Kidney (tissue), 14 donors: ENCODE results near the gene SPATA31C1. TPM values are rescaled to one million over a fixed set of nuclear protein-coding genes. Genes with fewer than 3 reads are reported as not detected.
A peak's percentile ranks its signal among the peaks of the same experiment; 100 is the strongest.

ENCODE experiments used
- DNase-seq, 5 donors: peaks; one replicate each; pipeline ENCODE4 v3.0.0-alpha.2; 2013 to 2020
- FAIRE-seq: peaks from 2 replicates; lab custom pipeline; 2012; peaks lifted over from hg19 to GRCh38; lab: Jason Lieb, UNC
- H3K27ac ChIP-seq, 2 donors: one replicate each; pipeline ENCODE4 v1.7.0; 2013; ENCODE audit warnings: low read depth in 2 of 2, low read length in 2 of 2, inconsistent platforms in 1 of 2
- H3K27me3 ChIP-seq: one replicate; pipeline ENCODE4 v1.7.1; 2013; ENCODE audit warnings: low read length, inconsistent platforms; ENCODE audit not compliant: control insufficient read depth, insufficient read depth
- H3K36me3 ChIP-seq, 3 donors: one replicate each; pipeline versions ENCODE4 v1.7.0 to v1.7.1; 2013; ENCODE audit warnings: low read length in 3 of 3, control low read depth in 1 of 3, inconsistent platforms in 1 of 3; ENCODE audit not compliant: insufficient read depth in 3 of 3, control insufficient read depth in 2 of 3
- H3K4me1 ChIP-seq, 3 donors: one replicate each; pipeline versions ENCODE4 v1.7.0 to v1.7.1; 2013; ENCODE audit warnings: low read length in 3 of 3, inconsistent platforms in 1 of 3, low read depth in 1 of 3; ENCODE audit not compliant: control insufficient read depth in 2 of 3, insufficient read depth in 2 of 3
- H3K4me3 ChIP-seq, 3 donors: one replicate each; pipeline versions ENCODE4 v1.7.0 to v1.8.1; 2013; ENCODE audit warnings: low read length in 3 of 3, control low read depth in 1 of 3, inconsistent platforms in 1 of 3
- H3K9ac ChIP-seq, 3 donors: one replicate each; pipeline versions ENCODE4 v1.7.0 to v1.7.1; 2013; ENCODE audit warnings: low read length in 3 of 3, control low read depth in 1 of 3, inconsistent platforms in 1 of 3
- H3K9me3 ChIP-seq, 3 donors: one replicate each; pipeline versions ENCODE4 v1.7.0 to v1.7.1; 2013; ENCODE audit warnings: low read length in 3 of 3, control low read depth in 1 of 3, inconsistent platforms in 1 of 3; ENCODE audit not compliant: control insufficient read depth in 2 of 3, insufficient read depth in 1 of 3
- intact Hi-C: fragments of 100-400 bp; cut with DNase I; formaldehyde crosslinking; loops from one replicate; pipeline ENCODE4 v1.11.1; 2022
- polyA plus RNA-seq: library from polyadenylated mRNA; stranded (reverse); fragments of 350-450 nt; fragmentation: Illumina TruSeq; extraction: RNeasy Lipid Tissue Mini Kit (QIAGEN cat#74804); gene quantifications from one replicate; pipeline ENCODE4 v1.2.3, GENCODE V29; 2014; ENCODE audit warnings: low read depth, low replicate concordance; ENCODE audit not compliant: insufficient read depth
- total RNA-seq: library from RNA; stranded (reverse); fragmentation: NEBNext Ultra II Directional; extraction: Animal tissue kit (Norgen Biotek cat#: 25700); gene quantifications from one replicate; pipeline ENCODE4 v1.2.1, GENCODE V29; 2021
- TF ChIP-seq, protein P1 (sequence below): IDR thresholded peaks from 3 replicates; pipeline ENCODE4 v1.5.1; 2012; ENCODE audit warnings: mild to moderate bottlenecking, moderate library complexity, borderline replicate concordance; ENCODE audit not compliant: insufficient read depth; ENCODE audit errors: extremely low read depth
- donor health status: control.
- donor health status: control.
- donor health status: control.
- donor health status: control.
- donor health status: control.
- donor health status: DM: yes; HTN: yes; CAD: no.
- donor health status: Normal renal cell carcinoma (clear cell type).

The SPATA31C1 gene
- total and polyA plus RNA-seq, 2 donors from 2014 or later: not detected

DNA sequence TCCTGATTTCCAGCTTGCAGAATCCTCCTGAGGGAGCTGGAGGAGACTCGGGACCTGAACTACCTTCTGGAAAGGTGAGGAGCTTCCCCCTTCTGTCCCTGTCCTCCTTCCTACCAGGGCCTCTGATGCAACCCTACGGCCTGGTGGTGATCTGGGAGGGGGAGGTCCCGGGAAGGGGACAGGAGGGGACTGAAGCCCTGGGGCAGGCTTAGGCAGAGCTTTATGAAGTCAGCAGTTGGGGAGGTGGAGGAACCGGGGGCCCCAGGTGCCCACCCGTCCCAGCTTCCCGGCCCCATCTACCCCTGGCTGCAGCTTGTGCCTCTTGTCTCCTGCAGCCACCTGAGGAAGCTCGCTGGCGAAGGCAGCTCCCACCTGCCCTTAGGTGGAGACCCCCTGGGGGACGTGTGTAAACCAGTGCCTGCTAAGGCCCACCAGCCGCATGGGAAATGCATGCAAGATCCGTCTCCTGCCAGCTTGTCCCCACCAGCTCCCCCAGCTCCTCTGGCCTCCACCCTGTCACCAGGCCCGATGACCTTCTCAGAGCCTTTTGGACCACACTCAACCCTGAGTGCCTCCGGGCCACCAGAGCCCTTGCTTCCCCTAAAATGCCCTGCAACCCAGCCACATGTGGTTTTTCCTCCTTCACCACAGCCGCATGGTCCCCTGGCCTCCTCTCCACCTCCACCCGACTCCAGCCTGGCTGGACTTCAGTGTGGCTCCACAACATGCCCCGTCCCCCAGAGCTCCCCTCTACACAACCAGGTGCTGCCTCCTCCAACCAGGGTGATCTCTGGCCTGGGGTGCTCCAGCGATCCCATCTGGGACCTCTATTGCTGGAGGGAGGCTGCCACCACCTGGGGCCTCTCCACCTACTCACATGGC lies 32.9 kb upstream of the SPATA31C1 start:
- Histone ChIP-seq H3K9ac (no peak overlapping the region), H3K27me3 (no peaks in the 10 kb centered on the region), H3K9me3 (no peaks in the 10 kb centered on the region), H3K4me1 (no peaks in the 10 kb centered on the region), H3K36me3 (no peaks in the 10 kb centered on the region), H3K4me3 (no peak overlapping the region), H3K27ac (no peak overlapping the region)
- no peak for FAIRE-seq
- TF ChIP-seq, protein P1, sequence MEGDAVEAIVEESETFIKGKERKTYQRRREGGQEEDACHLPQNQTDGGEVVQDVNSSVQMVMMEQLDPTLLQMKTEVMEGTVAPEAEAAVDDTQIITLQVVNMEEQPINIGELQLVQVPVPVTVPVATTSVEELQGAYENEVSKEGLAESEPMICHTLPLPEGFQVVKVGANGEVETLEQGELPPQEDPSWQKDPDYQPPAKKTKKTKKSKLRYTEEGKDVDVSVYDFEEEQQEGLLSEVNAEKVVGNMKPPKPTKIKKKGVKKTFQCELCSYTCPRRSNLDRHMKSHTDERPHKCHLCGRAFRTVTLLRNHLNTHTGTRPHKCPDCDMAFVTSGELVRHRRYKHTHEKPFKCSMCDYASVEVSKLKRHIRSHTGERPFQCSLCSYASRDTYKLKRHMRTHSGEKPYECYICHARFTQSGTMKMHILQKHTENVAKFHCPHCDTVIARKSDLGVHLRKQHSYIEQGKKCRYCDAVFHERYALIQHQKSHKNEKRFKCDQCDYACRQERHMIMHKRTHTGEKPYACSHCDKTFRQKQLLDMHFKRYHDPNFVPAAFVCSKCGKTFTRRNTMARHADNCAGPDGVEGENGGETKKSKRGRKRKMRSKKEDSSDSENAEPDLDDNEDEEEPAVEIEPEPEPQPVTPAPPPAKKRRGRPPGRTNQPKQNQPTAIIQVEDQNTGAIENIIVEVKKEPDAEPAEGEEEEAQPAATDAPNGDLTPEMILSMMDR: no peak
- peak in 3 of 5 donors; percentile 7 to 56 (median 22) for DNase-seq
- intact Hi-C loops: no loop called here

DNA sequence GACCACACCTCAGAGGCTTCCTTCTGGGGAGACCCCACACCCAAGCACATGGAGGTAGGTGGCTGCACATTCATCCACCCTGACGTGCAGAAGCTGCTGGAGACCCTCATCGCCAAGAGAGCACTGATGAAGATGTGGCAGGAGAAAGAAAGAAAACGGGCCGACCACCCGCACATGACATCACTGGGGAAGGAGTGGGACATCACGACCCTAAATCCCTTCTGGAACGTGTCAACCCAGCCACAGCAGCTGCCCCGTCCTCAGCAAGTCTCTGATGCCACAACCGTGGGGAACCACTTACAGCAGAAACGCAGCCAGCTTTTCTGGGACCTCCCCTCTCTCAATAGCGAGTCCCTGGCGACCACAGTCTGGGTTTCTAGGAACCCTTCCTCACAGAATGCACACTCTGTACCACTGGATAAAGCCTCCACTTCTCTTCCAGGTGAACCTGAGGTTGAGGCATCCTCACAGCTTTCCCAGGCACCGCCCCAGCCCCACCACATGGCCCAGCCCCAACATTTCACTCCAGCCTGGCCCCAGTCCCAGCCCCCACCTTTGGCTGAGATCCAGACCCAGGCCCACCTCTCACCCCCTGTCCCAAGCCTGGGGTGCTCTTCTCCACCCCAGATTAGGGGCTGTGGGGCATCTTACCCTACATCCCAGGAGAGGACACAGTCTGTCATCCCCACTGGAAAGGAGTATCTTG lies 32.1 kb upstream of the SPATA31C1 start:
- Histone ChIP-seq H3K36me3 (no peaks in the 10 kb centered on the region), H3K9me3 (no peaks in the 10 kb centered on the region), H3K9ac (no peak overlapping the region), H3K4me3 (no peak overlapping the region), H3K27me3 (no peaks in the 10 kb centered on the region), H3K4me1 (no peaks in the 10 kb centered on the region), H3K27ac (no peak overlapping the region)
- TF ChIP-seq, protein P1: no peak
- intact Hi-C loops: no loop called here
- DNase-seq (peak in 3 of 5 donors; percentile 2 to 38 (median 20)), FAIRE-seq (no peak)

DNA sequence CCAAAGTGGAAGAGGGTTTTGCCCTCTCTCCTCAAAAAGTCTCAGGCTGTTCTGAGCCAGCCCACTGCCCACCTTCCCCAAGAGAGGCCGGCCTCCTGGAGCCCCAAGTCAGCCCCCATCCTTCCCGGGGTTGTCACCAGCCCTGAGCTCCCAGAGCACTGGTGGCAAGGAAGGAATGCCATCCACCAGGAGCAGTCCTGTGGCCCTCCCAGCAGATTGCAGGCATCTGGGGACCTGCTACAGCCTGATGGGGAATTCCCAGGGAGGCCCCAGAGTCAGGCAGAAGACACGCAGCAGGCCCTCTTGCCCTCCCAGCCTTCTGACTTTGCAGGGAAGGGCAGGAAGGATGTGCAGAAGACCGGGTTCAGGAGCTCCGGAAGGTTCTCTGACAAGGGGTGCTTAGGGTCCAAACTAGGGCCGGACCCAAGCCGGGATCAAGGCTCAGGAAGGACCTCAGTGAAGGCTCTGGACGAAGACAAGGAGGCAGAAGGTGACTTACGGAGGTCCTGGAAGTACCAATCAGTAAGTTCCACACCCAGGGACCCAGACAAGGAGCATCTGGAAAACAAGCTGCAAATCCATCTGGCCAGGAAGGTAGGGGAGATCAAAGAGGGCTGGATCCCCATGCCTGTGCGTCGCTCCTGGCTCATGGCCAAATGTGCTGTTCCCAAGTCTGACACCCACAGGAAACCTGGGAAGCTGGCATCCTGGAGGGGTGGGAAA lies 31.4 kb upstream of the SPATA31C1 start:
- no peak for FAIRE-seq
- TF ChIP-seq, protein P1: no peak
- H3K4me3 ChIP-seq: no peak overlapping the region
- no peaks in the 10 kb centered on the region for H3K9me3 ChIP-seq
- H3K36me3 ChIP-seq: no peaks in the 10 kb centered on the region
- no peak overlapping the region for H3K27ac ChIP-seq
- no peaks in the 10 kb centered on the region for H3K4me1 ChIP-seq
- intact Hi-C loops: no loop called here
- no peaks in the 10 kb centered on the region for H3K27me3 ChIP-seq
- peak in 3 of 5 donors; percentile 7 to 49 (median 34) for DNase-seq
- H3K9ac ChIP-seq: no peak overlapping the region
